ENCODE results near the gene CARMIL3.
A peak's percentile ranks its signal among the peaks of the same experiment; 100 is the strongest.
"Not testable (repeated sequence)": the region's sequence is repeated elsewhere in the genome, so short reads cannot be mapped to it uniquely, and the experiment has no call there.

Gene CARMIL3

GRCh38 chr14:24095271-24096068 is 43.7 kb downstream of the CARMIL3 start:
- DNase-seq = peak; percentile 23

DNA sequence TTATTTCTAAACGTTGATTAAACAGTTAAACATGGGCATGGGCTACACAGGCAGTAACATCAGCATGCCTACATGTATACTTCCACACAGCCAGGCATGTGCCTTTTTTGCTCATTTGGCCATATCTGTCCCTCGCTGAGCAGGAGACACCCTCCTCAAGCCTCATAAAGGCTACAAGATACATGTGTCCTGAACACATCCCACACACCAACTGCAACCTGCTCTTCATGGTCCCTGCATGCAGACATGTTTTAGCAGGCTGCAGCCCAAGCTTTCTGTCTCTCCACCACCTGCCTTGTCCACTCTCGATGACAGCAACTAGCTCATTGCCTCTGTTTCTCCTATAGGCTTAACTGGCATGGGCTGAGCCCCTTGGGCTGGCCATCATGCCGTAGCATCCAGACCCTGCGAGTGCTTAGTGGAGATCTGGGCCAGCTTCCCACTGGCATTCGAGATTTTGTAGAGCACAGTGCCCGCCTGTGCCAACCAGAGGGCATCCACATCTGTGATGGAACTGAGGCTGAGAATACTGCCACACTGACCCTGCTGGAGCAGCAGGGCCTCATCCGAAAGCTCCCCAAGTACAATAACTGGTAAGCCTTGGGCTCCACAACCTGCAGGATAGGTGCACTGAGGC is 44.9 kb downstream of the CARMIL3 start:
- DNase-seq = no peak

GRCh38 chr14:24098229-24098926 is 46.6 kb downstream of the CARMIL3 start:
- no peak for DNase-seq

- DNase-seq = peak; percentile 83
Observed at GRCh38 chr14:24098927-24099813, 47.4 kb downstream of the CARMIL3 start.

DNA sequence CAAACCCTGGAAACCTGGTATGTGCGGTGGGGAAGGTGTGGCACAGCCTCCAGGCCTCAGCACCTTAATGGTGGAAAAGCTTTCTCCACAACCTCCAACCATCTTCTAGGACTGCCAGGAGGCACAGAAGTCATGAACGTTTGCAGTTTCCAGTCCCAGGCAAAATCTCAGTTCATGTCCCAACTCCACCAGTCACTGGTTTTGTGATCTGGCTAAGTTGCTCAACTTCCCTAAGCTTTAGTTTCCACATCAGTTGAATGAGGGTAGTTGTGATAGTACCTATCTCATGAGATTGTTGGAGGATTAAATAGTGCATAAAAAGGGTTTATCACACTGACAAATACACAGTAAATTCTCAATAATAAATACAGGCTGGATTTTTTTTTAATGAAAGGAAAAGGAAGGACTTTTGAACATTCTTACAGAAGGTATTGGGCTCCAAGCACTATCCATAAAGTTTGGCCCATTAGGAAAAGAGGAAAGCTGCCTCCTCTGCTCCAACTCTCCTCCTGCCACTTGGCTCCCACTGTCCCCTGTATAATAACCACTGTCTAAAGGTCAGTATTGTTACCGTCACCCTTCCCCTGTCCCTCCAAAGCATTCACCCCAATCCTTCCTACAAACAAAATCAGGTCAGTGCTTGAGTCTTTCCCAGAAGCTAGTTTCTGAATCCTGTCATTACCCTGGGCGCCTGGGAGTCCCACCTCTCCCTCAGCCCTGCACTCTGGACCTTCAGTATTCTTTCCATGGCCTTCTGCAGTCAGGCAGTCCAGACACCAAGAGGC is 48.6 kb downstream of the CARMIL3 start:
- no peak for DNase-seq

DNA sequence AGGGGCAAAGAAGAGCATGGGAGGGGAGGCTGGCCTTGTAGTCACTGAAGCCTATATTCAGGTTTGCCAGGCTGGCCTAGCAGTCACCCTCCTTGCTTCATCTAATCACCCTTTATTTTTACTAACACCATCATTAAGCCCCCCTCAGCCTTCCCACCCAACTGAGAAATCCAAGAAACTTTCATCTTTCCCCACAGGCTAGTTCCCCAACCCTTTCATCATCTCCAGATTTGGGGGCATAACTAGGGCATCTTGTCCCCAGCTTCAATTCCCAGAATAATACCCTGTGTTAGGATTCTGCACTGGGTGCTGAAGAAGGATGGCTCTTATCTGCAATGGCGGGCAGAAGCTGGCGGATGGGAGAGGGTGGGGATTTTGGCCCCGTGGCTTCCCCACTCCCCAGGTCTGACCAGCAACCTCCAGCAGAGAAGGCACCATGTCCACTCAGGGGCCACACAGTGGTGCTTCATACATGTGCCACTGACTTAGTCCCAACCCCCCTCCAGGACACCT is 49.2 kb downstream of the CARMIL3 start:
- DNase-seq = no peak

DNA sequence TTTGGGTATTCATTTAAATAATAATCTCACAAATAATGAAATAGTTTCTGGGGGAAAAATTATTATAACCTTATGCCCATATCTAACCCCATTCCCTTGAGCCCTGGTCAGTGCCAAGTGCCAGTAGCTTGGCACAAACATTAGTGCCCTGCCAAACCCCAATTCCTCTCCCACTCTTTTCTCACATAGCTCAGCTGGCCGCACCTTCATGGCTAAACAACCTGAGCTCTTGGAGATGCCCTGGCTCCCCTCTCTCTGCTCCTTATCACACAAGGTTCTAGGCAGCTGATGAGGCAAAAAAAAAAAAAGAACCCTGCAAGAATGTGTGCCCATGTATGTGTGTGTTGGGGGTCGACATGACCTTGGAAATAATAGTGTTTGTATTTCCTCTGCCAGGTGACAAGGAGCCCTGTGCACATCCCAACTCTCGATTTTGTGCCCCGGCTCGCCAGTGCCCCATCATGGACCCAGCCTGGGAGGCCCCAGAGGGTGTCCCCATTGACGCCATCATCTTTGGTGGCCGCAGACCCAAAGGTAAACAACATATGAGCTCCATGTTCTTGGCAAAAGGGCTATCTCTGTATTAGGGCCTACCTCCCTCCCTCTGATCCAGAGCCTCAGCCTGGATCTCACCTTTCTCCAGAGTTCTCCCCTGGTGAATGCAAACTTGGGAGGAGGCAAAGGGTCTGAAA is 50.7 kb downstream of the CARMIL3 start:
- DNase-seq = no peak

DNA sequence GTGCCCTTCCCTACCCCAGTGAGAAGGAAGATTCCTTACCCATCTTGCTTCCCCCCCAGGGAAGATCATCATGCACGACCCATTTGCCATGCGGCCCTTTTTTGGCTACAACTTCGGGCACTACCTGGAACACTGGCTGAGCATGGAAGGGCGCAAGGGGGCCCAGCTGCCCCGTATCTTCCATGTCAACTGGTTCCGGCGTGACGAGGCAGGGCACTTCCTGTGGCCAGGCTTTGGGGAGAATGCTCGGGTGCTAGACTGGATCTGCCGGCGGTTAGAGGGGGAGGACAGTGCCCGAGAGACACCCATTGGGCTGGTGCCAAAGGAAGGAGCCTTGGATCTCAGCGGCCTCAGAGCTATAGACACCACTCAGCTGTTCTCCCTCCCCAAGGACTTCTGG is 51.6 kb downstream of the CARMIL3 start:
- DNase-seq = no peak

DNA sequence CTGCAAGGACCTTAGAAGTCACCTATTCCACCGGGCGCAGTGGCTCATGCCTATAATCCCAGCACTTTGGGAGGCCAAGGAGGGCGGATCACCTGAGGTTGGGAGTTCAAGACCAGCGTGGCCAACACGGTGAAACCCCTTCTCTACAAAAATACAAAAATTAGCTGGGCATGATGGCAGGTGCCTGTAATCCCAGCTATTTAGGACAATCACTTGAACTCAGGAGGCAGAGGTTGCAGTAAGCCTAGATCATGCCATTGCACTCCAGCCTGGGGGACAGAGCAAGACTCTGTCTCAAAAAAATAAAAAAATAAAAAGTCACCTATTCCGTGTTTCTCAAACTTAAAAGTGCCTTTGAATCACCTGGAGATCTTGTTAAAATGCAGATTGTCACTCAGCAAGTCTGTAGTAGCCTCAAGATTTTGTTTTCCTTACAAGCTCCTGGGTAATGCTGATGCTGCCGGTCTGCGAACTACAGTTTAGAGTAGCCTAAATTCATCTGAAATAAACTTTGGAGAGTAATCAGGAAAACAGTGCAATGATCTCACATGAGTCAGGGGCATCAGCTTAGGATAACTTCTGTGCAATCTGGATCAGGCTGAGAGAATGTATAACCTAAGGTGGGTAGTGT is 53.9 kb downstream of the CARMIL3 start:
- DNase-seq = not testable (repeated sequence)

GRCh38 chr14:24106672-24107271 is 55.0 kb downstream of the CARMIL3 start:
- DNase-seq = no peak

GRCh38 chr14:24108336-24108874 is 56.6 kb downstream of the CARMIL3 start:
- no peak for DNase-seq

DNA sequence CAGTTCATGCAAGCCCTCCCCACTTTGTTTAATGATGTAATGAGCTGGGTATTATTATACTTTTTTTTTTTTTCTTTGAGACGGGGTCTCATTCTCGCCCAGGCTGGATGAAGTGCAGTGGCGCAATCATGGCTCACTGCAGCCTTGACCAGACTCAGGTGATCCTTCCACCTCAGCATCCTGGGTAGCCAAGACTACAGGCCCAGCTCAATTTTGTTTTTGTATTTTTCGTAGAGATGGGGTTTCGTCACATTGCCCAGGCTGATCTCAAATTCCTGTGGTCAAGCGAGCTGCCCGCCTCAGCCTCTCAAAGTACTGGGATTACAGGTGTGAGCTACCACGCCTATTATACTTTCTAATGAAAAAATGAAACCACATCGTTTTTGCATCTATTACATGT is 58.3 kb downstream of the CARMIL3 start:
- DNase-seq = no peak

DNA sequence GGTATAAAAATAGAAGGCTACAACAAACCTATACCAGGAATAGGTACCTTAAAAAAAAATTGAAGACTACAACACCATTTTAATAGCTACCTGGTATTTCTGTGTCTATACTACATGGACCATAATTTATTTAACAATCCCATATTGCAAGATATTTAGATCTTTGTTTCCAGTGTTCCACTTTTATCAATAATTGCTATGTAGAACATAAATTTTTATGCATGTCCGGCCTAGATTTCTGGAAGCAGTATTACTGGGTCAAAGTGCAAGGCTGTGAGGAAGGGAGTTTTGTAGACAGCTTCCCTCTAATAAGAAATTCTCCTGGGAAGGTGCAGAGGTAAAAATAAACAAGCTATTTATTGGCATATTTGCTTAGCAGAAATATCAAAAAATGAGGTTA is 58.7 kb downstream of the CARMIL3 start:
- DNase-seq = no peak

DNA sequence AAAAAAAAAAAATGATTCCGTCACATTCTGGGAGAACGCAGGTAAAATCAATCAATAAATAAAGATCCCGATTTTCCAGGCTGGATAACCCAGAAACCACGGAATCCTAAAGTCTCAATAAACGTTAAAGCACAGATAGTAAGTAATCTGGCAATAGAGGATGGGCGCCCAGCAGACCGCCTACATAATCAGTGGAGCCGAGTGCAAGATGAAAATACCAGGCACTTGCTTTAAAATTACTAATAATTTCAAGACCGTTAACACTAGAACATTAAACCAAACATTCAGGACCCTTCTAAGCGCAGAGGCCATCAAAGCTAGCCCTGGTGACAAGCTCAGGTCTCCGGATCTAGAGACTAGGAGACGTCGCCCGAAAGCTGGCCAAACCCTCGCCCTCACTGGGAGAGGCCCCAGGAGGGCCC is 61.6 kb downstream of the CARMIL3 start:
- no peak for DNase-seq

GRCh38 chr14:24113801-24114531 is 62.2 kb downstream of the CARMIL3 start:
- DNase-seq = peak; percentile 93

DNA sequence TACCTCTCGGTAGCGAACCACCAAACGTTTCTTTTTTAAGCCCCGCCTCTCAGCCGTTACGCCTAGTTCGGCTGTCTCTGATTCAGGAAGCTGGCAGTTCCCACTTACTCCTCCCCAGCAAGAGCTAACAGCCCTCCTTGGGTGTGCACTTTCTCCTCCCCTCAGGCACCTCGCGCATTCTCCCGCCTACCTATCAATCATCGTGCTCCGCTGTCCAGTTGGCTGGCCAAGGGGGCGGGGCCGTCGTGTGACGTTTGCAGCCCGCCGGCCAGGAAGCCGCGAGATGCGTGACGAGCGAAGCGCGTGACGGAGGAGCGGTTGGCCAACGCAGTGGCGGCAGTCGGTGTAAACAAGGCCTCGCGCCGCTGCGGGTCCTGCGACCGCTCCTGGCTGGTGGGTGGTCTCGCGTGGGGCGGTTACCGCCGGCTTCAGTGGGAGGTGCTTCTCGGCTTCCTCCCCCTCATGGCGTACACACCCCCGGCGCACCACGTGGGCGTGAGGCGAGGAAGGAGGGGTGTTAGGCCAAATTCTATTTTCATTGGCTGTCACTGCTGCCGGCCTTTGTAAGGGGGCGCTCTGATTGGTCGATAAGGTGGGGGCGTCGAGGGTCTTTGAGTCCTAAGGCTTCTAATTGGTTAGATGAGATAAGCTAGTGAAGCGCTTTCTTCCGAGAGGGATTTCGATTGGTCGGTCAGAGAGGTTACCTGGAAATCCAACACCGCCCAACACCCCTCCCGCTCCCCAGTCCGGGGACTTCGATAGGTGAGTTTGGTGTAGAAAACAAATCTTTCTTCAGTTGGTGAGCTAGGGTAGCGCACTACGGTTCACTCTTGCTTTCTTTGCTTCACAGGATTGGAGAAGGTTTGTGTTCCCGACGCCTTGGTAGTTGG is 63.0 kb downstream of the CARMIL3 start, which contains the start of the genes DCAF11 and NRL:
Gene DCAF11, plus strand, starts transcription at position 246 of the 890 bp plus-strand sequence. CDS start 818 bp downstream, outside the sequence.
Gene NRL, minus strand, starts transcription at position 418 of the 890 bp plus-strand sequence. CDS start 32,101 bp downstream, outside the sequence.
- peak; percentile 100 for DNase-seq

- DNase-seq = no peak
Observed at GRCh38 chr14:24115422-24116127, 63.8 kb downstream of the CARMIL3 start.

All from DMS79 (cell line).